MCF 10A (cell line): ENCODE data around the gene MAGEB10. TPM values are rescaled to one million over a fixed set of nuclear protein-coding genes. Genes with fewer than 3 reads are reported as not detected.

Experiments used
- BruUV-seq: library from RNA; stranded (reverse); fragments of 400-500 nt; replicated peaks from 2 replicates; lab custom pipeline; 2021; lab: Mats Ljungman, UMichigan
- CTCF ChIA-PET: fragments of 300-600 bp; sonication (Branson Sonifier 250); formaldehyde crosslinking; extraction: SDS; loops from one replicate; lab custom pipeline; 2021; ENCODE audit warnings: antibody characterized with exemption, inconsistent platforms; lab: Yijun Ruan, JAX
- POLR2A ChIA-PET: fragments of 300-600, 350-650 bp; sonication (Branson Sonifier 250); formaldehyde crosslinking; extraction: SDS; loops from one replicate; lab custom pipeline; 2020; ENCODE audit warnings: antibody characterized with exemption, inconsistent platforms; lab: Yijun Ruan, JAX
- DNase-seq: peaks from one replicate; pipeline ENCODE4 v3.0.0-alpha.2; 2018; ENCODE audit not compliant: unreplicated experiment
- H3K27ac Mint-ChIP-seq: one replicate; pipeline ENCODE4 v1.8.0; 2022; ENCODE audit warnings: mild to moderate bottlenecking, low read depth, mixed read lengths; ENCODE audit not compliant: unreplicated experiment
- H3K27me3 Mint-ChIP-seq: one replicate; pipeline ENCODE4 v1.8.0; 2022; ENCODE audit warnings: mixed read lengths; ENCODE audit not compliant: insufficient read depth, unreplicated experiment
- H3K36me3 Mint-ChIP-seq: one replicate; pipeline ENCODE4 v1.8.0; 2022; ENCODE audit warnings: mild to moderate bottlenecking, moderate library complexity, mixed read lengths; ENCODE audit not compliant: insufficient read depth, unreplicated experiment
- H3K4me1 Mint-ChIP-seq: one replicate; pipeline ENCODE4 v1.8.0; 2022; ENCODE audit warnings: mixed read lengths; ENCODE audit not compliant: insufficient read depth, unreplicated experiment
- H3K4me3 Mint-ChIP-seq: one replicate; pipeline ENCODE4 v1.8.0; 2022; ENCODE audit warnings: mild to moderate bottlenecking, moderate library complexity, mixed read lengths; ENCODE audit not compliant: unreplicated experiment
- H3K9me3 Mint-ChIP-seq: one replicate; pipeline ENCODE4 v1.8.0; 2022; ENCODE audit warnings: mixed read lengths; ENCODE audit not compliant: unreplicated experiment
- CTCF ChIP-seq: fragments of 200-600 bp; IDR thresholded peaks from one replicate; pipeline ENCODE4 v1.8.0; 2022; ENCODE audit warnings: antibody characterized with exemption, mild to moderate bottlenecking; ENCODE audit not compliant: unreplicated experiment
- intact Hi-C: fragments of 100-400 bp; cut with micrococcal nuclease; formaldehyde crosslinking; loops from 2 replicates; pipeline ENCODE4 v1.14.1; 2022
- total RNA-seq: library from RNA; stranded (reverse); gene quantifications from 2 replicates; pipeline ENCODE4 v1.2.3, GENCODE V29; 2022

Gene MAGEB10
- total RNA-seq, 1 experiment from 2014 or later, result not detected

- ChIA-PET CTCF (interaction anchor here (0.7 kb wide), 1 partner anchor 11 kb away, joined by 5 read pairs; no protein-coding TSS in a partner anchor), POLR2A (no interaction called here)
- H3K4me3 Mint-ChIP-seq, result no peak overlapping the region
- peak; percentile 43 for DNase-seq
- no peak overlapping the region for H3K27ac Mint-ChIP-seq
- intact Hi-C loops, result no loop called here
- H3K36me3 Mint-ChIP-seq, result no peaks in the 10 kb centered on the region
- BruUV-seq, result no TSS peak
- H3K4me1 Mint-ChIP-seq, result peaks cover 7% of the 10 kb centered on the region
- H3K9me3 Mint-ChIP-seq, result peaks cover 8% of the 10 kb centered on the region
- no peaks in the 10 kb centered on the region for H3K27me3 Mint-ChIP-seq
- no peak for TF ChIP-seq CTCF
Observed at GRCh38 chrX:27815209-27815608, 7.4 kb downstream of the MAGEB10 start.

GRCh38 chrX:27823812-27824211 lies 16.0 kb downstream of the MAGEB10 start:
- intact Hi-C loops, result no loop called here
- BruUV-seq, result no TSS peak
- DNase-seq, result no peak
- no peak overlapping the region for H3K27ac Mint-ChIP-seq
- POLR2A ChIA-PET, result no interaction called here
- H3K27me3 Mint-ChIP-seq, result no peaks in the 10 kb centered on the region
- H3K4me3 Mint-ChIP-seq, result no peak overlapping the region
- no peaks in the 10 kb centered on the region for H3K9me3 Mint-ChIP-seq
- no peaks in the 10 kb centered on the region for H3K36me3 Mint-ChIP-seq
- CTCF ChIA-PET, result no interaction called here
- H3K4me1 Mint-ChIP-seq, result no peaks in the 10 kb centered on the region
- TF ChIP-seq CTCF, result no peak

DNA sequence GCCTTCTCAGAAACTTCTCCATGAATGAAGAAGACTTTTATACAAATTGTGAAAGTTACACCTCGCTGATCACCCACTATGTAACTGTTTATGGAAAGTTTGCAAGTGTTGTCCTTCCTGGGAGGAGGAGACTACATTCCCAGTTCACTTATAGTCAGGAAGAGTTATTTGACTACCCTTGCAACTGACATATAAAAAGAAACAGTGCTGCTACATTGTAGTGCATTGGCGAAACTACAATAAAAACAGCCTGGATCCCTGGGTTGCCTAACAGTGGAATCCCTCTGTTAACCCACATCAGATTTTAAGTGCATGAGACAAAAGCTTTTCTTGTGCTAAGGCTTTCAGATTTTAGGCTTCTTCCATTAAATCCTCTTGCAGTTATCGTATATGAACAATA lies 30.4 kb downstream of the MAGEB10 start:
- Mint-ChIP-seq H3K4me1 (no peaks in the 10 kb centered on the region), H3K9me3 (peaks cover 7% of the 10 kb centered on the region), H3K4me3 (no peak overlapping the region), H3K36me3 (no peaks in the 10 kb centered on the region), H3K27me3 (no peaks in the 10 kb centered on the region), H3K27ac (no peak overlapping the region)
- POLR2A ChIA-PET, result no interaction called here
- CTCF ChIA-PET, result no interaction called here
- no peak for TF ChIP-seq CTCF
- no peak for DNase-seq
- intact Hi-C loops, result no loop called here
- BruUV-seq, result no TSS peak

DNA sequence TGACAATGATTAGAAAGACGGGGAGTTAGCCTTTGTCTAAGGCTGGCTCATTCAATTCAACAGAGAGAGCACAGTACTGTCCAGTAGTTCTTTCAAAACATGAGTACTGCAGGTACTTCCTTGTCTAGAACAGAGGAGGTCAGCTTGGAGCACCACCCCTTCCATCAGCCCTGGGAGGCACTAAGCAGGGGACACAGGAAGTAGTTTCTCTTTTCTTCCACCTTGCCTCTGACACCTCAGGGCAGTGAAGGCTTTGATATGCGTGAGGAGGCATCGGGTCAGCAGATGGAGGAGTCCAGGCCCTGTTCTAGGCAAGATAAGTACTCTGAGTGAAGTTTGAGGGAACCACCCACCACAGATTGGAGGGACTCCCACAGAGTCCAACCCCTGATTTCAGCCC lies 33.1 kb downstream of the MAGEB10 start:
- intact Hi-C loops, result no loop called here
- H3K9me3 Mint-ChIP-seq, result peaks cover 7% of the 10 kb centered on the region
- CTCF ChIA-PET, result no interaction called here
- no peaks in the 10 kb centered on the region for H3K4me1 Mint-ChIP-seq
- no peaks in the 10 kb centered on the region for H3K36me3 Mint-ChIP-seq
- no peaks in the 10 kb centered on the region for H3K27me3 Mint-ChIP-seq
- no peak for DNase-seq
- BruUV-seq, result no TSS peak
- POLR2A ChIA-PET, result no interaction called here
- no peak overlapping the region for H3K4me3 Mint-ChIP-seq
- TF ChIP-seq CTCF, result no peak
- no peak overlapping the region for H3K27ac Mint-ChIP-seq
